Calu3 (cell line): Measurements from ENCODE around the gene ZFP36L2. TPM values are rescaled to one million over a fixed set of nuclear protein-coding genes. Genes with fewer than 3 reads are reported as not detected.

Source experiments
- BruUV-seq: library from RNA; stranded (reverse); fragments of 400-500 nt; replicated peaks from 2 replicates; lab custom pipeline; 2021; lab: Mats Ljungman, UMichigan
- CTCF ChIA-PET: fragments of 300-600 bp; sonication (Branson Sonifier 250); formaldehyde crosslinking; loops from one replicate; lab custom pipeline; 2022; ENCODE audit warnings: antibody characterized with exemption; lab: Charles Lee
- DNase-seq: peaks from one replicate; pipeline ENCODE4 v3.0.0; 2022
- H3K27ac Mint-ChIP-seq: one replicate; pipeline ENCODE4 v1.8.0; 2022; ENCODE audit warnings: mixed read lengths; ENCODE audit not compliant: unreplicated experiment
- H3K27me3 Mint-ChIP-seq: one replicate; pipeline ENCODE4 v1.8.0; 2022; ENCODE audit warnings: mixed read lengths; ENCODE audit not compliant: unreplicated experiment
- H3K36me3 Mint-ChIP-seq: one replicate; pipeline ENCODE4 v1.8.0; 2022; ENCODE audit warnings: mild to moderate bottlenecking, moderate library complexity, mixed read lengths; ENCODE audit not compliant: insufficient read depth, unreplicated experiment
- H3K4me1 Mint-ChIP-seq: one replicate; pipeline ENCODE4 v1.8.0; 2022; ENCODE audit warnings: mild to moderate bottlenecking, low read depth, mixed read lengths; ENCODE audit not compliant: unreplicated experiment
- H3K4me3 Mint-ChIP-seq: one replicate; pipeline ENCODE4 v1.8.0; 2022; ENCODE audit warnings: mild to moderate bottlenecking, low read depth, moderate library complexity, mixed read lengths; ENCODE audit not compliant: unreplicated experiment
- H3K9me3 Mint-ChIP-seq: one replicate; pipeline ENCODE4 v1.8.0; 2022; ENCODE audit warnings: low read depth, mixed read lengths; ENCODE audit not compliant: unreplicated experiment
- intact Hi-C: fragments of 100-400 bp; cut with micrococcal nuclease; formaldehyde crosslinking; loops from one replicate; pipeline ENCODE4 v1.10.0; 2022; ENCODE audit not compliant: unreplicated experiment
- total RNA-seq: library from RNA; stranded (reverse); gene quantifications from 2 replicates; pipeline ENCODE4 v1.2.3, GENCODE V29; 2022
- TF ChIP-seq, protein P1 (sequence below): fragments of 200-600 bp; IDR thresholded peaks from one replicate; pipeline ENCODE4 v1.8.0; 2022; ENCODE audit warnings: antibody characterized with exemption; ENCODE audit not compliant: unreplicated experiment

ZFP36L2 gene
- total RNA-seq, 1 experiment from 2014 or later: 90.7 TPM

DNA sequence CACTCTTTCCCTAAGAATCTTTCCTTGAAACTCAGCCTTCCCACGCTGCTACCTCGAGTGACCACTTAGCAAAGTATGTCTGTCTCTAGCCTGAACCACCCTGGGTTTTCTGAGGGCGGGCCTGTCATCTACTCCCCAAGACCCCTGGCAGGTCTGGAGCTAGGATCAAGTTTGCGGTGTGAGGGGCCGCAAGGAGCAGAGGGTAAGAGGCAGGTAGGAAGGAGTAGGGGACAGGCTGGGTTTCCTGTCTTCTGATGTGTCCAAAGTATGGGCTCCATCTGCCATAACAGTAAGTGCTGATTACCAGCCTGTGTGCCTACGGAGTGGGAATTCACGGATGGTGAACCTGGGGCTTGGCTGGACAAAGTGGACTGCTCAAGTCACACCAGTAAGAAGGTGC is 25.4 kb downstream of the ZFP36L2 start:
- peaks cover 37% of the 10 kb centered on the region for H3K4me1 Mint-ChIP-seq
- no peak for DNase-seq
- intact Hi-C loops: no loop called here
- no TSS peak for BruUV-seq
- H3K9me3 Mint-ChIP-seq: no peaks in the 10 kb centered on the region
- no peaks in the 10 kb centered on the region for H3K27me3 Mint-ChIP-seq
- CTCF ChIA-PET: no interaction called here
- TF ChIP-seq, protein P1, sequence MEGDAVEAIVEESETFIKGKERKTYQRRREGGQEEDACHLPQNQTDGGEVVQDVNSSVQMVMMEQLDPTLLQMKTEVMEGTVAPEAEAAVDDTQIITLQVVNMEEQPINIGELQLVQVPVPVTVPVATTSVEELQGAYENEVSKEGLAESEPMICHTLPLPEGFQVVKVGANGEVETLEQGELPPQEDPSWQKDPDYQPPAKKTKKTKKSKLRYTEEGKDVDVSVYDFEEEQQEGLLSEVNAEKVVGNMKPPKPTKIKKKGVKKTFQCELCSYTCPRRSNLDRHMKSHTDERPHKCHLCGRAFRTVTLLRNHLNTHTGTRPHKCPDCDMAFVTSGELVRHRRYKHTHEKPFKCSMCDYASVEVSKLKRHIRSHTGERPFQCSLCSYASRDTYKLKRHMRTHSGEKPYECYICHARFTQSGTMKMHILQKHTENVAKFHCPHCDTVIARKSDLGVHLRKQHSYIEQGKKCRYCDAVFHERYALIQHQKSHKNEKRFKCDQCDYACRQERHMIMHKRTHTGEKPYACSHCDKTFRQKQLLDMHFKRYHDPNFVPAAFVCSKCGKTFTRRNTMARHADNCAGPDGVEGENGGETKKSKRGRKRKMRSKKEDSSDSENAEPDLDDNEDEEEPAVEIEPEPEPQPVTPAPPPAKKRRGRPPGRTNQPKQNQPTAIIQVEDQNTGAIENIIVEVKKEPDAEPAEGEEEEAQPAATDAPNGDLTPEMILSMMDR: no peak
- H3K4me3 Mint-ChIP-seq: no peak overlapping the region
- peaks cover 5% of the 10 kb centered on the region for H3K36me3 Mint-ChIP-seq
- H3K27ac Mint-ChIP-seq: peak overlapping the region; percentile 38

DNA sequence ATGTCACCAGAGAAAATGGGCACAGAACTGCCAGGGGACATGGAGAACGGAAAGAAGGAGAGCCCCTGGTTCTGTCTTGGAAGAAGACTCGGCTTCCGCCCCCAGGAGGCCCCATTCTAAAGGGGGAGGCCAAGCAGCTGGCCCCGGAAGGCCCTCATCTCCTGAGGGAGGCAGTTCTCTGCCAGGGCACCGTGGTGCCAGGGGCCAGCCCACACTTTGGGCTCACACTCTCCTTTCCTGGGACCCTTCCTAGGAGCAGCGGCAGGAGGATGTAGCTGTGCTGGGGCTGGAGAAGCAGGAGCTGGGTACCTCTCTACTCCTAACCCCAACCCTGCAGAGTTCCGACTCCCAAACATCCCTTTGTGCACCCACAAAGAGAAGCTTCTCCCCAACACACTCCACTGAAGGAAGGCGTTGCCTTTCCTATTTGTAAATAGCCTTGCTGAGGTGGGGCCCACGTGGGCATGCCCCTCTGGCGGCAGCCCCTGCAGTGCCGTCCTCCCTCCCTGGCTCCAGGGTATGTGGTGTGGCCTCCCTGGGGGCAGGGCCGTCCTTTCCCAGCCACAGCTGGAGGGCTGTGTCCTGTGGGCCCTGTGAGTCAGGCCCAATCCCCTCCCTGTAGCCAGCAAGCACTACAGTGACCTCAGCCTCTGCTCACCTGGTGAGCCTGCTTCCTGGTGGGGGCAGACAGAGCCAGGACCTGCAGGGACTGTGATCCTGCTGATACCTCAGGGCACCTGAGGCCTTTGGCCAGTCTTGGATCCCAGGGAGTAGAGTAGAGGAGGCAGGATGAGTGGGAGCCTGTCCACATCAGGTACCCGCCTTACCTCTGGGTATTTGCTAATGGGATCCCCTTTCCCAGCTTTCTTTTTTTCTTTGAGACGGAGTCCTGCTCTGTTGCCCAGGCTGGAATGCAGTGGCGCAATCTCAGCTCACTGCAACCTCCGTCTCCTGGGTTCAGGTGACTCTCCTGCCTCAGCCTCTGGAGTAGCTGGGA is 26.6 kb downstream of the ZFP36L2 start:
- Mint-ChIP-seq H3K27ac (peak overlapping the region; percentile 38), H3K27me3 (no peaks in the 10 kb centered on the region), H3K9me3 (no peaks in the 10 kb centered on the region), H3K36me3 (peaks cover 15% of the 10 kb centered on the region), H3K4me3 (no peak overlapping the region), H3K4me1 (peaks cover 44% of the 10 kb centered on the region)
- DNase-seq: peak; percentile 82
- intact Hi-C loops: no loop called here
- BruUV-seq: no TSS peak
- TF ChIP-seq, protein P1: no peak
- CTCF ChIA-PET: interaction anchor here (0.6 to 1.4 kb wide), 3 partner anchors 19 to 30 kb away, joined by 3 to 4 read pairs (median 4); no protein-coding TSS in a partner anchor

DNA sequence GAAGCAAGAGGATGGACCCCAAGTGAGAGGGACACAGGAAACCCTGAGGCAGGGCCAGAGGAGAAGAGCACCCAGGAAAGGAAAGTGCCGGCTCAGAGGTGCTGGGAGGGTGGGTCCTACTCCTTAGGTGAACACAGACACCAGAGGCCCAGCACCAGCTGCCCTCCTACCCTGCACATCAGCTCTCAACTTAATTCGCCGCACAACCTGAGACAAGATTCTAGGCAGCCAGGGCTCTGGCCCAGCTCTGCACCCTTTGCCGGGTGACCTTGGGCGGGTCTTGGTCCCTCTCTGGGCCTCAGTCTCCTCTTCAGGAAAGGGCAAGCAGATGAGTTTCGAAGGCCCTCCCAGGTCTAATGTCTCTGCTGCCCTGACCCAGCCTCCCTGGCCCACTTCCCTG is 28.1 kb downstream of the ZFP36L2 start:
- no peak for DNase-seq
- H3K36me3 Mint-ChIP-seq: peaks cover 28% of the 10 kb centered on the region
- intact Hi-C loops: no loop called here
- TF ChIP-seq, protein P1: no peak
- H3K4me1 Mint-ChIP-seq: peaks cover 60% of the 10 kb centered on the region
- no peak overlapping the region for H3K4me3 Mint-ChIP-seq
- BruUV-seq: no TSS peak
- no peaks in the 10 kb centered on the region for H3K27me3 Mint-ChIP-seq
- CTCF ChIA-PET: no interaction called here
- H3K9me3 Mint-ChIP-seq: no peaks in the 10 kb centered on the region
- no peak overlapping the region for H3K27ac Mint-ChIP-seq

DNA sequence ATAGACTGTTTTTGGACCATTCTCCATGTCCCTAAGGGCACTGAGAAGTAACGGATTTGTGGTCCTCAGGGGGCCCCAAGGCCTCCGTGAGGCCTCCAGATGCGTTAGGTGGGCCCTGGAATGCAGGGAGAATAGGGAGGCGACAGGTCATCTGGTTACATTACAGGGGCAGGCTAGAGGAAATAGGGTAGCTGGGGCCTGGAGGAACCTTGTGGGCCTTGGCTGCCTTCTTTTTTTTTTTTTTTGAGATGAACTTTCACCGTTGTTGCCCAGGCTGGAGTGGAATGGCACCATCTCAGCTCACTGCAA is 28.9 kb downstream of the ZFP36L2 start:
- peaks cover 29% of the 10 kb centered on the region for H3K36me3 Mint-ChIP-seq
- H3K27ac Mint-ChIP-seq: peak overlapping the region; percentile 67
- H3K9me3 Mint-ChIP-seq: no peaks in the 10 kb centered on the region
- no peaks in the 10 kb centered on the region for H3K27me3 Mint-ChIP-seq
- CTCF ChIA-PET: no interaction called here
- no peak overlapping the region for H3K4me3 Mint-ChIP-seq
- no peak for DNase-seq
- TF ChIP-seq, protein P1: no peak
- BruUV-seq: no TSS peak
- intact Hi-C loops: no loop called here
- peaks cover 60% of the 10 kb centered on the region for H3K4me1 Mint-ChIP-seq
